ENCODE results near the gene SLC39A3. TPM values are rescaled to one million over a fixed set of nuclear protein-coding genes. Genes with fewer than 3 reads are reported as not detected.

The SLC39A3 gene
- total and polyA plus RNA-seq, 10 of the 15 experiments (the other 5 are each of a cell fraction or from before 2014, with no cell fraction given), result 0.63 to 67.1 (median 51.2) TPM

GRCh38 chr19:2723747-2724146 is 16.1 kb downstream of the SLC39A3 start:
- ATAC-seq, result no peak
- WGBS (ENCODE audit: insufficient coverage, insufficient replicate concordance, low lambda C conversion rate, missing lambda C conversion rate), result 73% methylated on average over 14 of the region's 14 CpGs
- no peak for FAIRE-seq

More at GRCh38 chr19:2723747-2724146, 16.1 kb downstream of the SLC39A3 start:
- ChIA-PET RAD21 (ENCODE audit: unreplicated experiment) (no interaction called here), POLR2A (no interaction called here), CTCF (interaction anchor here (0.9 to 2.8 kb wide), 2 partner anchors 12 to 75 kb away, joined by 3 to 5 read pairs; no protein-coding TSS in a partner anchor), SMC1A (ENCODE audit: uncharacterized antibody, unreplicated experiment) (no interaction called here)
- H3K4me2 ChIP-seq (ENCODE audit: control insufficient read depth, insufficient read depth), result no peak overlapping the region
- peaks cover 3 to 4% of the 10 kb centered on the region in 2 experiments; a peak in 1 of 4 replicates for H3K27me3 ChIP-seq (replicated peaks in 1 of 2; ENCODE audit: control insufficient read depth in 2 of 2, insufficient read depth in 2 of 2, low read length in 1 of 2)
- intact Hi-C loops (cut with micrococcal nuclease; ENCODE audit: unreplicated experiment), result no loop called here
- H3K27ac ChIP-seq (ENCODE audit: control insufficient read depth, insufficient read depth), result no peak overlapping the region
- no peak overlapping the region for H3K9ac ChIP-seq (ENCODE audit: control insufficient read depth, insufficient read depth, low read length)
- no peak for DNase-seq (ENCODE audit: low read depth, low spot score)
- no peak overlapping the region for H3K4me3 ChIP-seq
- in situ Hi-C loops (cut with MboI), result no loop called here
- no peak overlapping the region for H2AFZ ChIP-seq (ENCODE audit: control insufficient read depth, low read depth, low read length)
- no peaks in the 10 kb centered on the region for H3K9me3 ChIP-seq (replicated peaks; ENCODE audit: control insufficient read depth, insufficient read depth, low read length)
- no peaks in the 10 kb centered on the region for H3K79me2 ChIP-seq (ENCODE audit: control insufficient read depth, insufficient read depth, low read length)
- TF ChIP-seq BCL11A (IDR thresholded peaks at IDR 0.05; ENCODE audit: low read depth, low read length), result no peak
- TF ChIP-seq KLF5 (IDR thresholded peaks at IDR 0.05; ENCODE audit: partially characterized antibody), result no peak
- no peak for TF ChIP-seq IRF5 (IDR thresholded peaks at IDR 0.05; ENCODE audit: borderline replicate concordance)
- no peak for TF ChIP-seq RAD21 (IDR thresholded peaks at IDR 0.05; ENCODE audit: insufficient read depth, low read depth, low read length)
- TF ChIP-seq KAT2A (conservative IDR thresholded peaks at IDR 0.05; ENCODE audit: control insufficient read depth, low read depth, low read length), result no peak
- TF ChIP-seq NBN (IDR thresholded peaks at IDR 0.05), result no peak
- TF ChIP-seq NFYA (IDR thresholded peaks at IDR 0.05; ENCODE audit: borderline replicate concordance, low read depth, low read length), result no peak
- no peak for TF ChIP-seq HDGF (IDR thresholded peaks at IDR 0.05)
- no peak for TF ChIP-seq BACH1 (IDR thresholded peaks at IDR 0.05; ENCODE audit: borderline replicate concordance)
- no peak for TF ChIP-seq NR2F1 (conservative IDR thresholded peaks at IDR 0.05)
- TF ChIP-seq ATF2 (IDR thresholded peaks at IDR 0.05; ENCODE audit: low read length), result no peak
- no peak for TF ChIP-seq EP300 (IDR thresholded peaks at IDR 0.05; ENCODE audit: borderline replicate concordance in 1 of 2, control insufficient read depth in 1 of 2, low read depth in 2 of 2, low read length in 2 of 2)
- TF ChIP-seq CTCF (IDR thresholded peaks at IDR 0.05 in 2 of 3, conservative IDR thresholded peaks at IDR 0.05 in 1 of 3; ENCODE audit: control insufficient read depth in 2 of 3, extremely low read depth in 1 of 3, insufficient read depth in 1 of 3, low read depth in 3 of 3, low read length in 3 of 3), result no peak
- no peaks in the 10 kb centered on the region for H4K20me1 ChIP-seq (ENCODE audit: control insufficient read depth, insufficient read depth)
- no peaks in the 10 kb centered on the region for H3K4me1 ChIP-seq (ENCODE audit: control insufficient read depth, insufficient read depth, low read length)
- BruUV-seq (replicated peaks), result no TSS peak
- no peaks in the 10 kb centered on the region for H3K36me3 ChIP-seq (ENCODE audit: control insufficient read depth in 2 of 2, insufficient read depth in 2 of 2, low read length in 1 of 2)

Data from GM12878 (cell line).